ENCODE results near the gene LRRC8D.

The LRRC8D gene

GRCh38 chr1:89941110-89941766, 120.4 kb downstream of the LRRC8D start:
- no peak for DNase-seq (ENCODE audit: low read depth)

DNA sequence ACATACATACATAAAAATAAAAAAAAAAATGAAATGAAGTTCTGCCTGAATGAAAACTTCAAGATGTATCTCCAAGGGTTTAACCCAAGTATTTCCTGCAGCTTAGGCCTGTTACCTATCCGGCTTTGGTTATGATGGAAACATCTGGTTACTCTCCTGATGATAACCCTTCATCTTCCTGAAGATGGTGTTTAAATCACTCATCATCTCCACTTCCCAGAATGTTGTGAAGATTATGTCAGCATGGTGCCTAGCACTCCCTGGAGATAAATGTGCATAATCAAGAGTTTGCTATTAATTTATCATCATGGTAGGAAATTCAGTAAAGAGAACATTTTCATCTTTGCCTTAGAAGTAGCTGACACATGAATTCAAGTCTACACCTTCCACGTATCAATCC, 121.2 kb downstream of the LRRC8D start:
- no peak for DNase-seq (ENCODE audit: low read depth)

- DNase-seq (ENCODE audit: low read depth) = peak; percentile 82
These were observed 122.2 kb downstream of the LRRC8D start for GRCh38 chr1:89942825-89943658.

- no peak for DNase-seq (ENCODE audit: low read depth)
These were observed 123.3 kb downstream of the LRRC8D start for GRCh38 chr1:89943846-89944781.

GRCh38 chr1:89945852-89946476, 125.1 kb downstream of the LRRC8D start:
- DNase-seq (ENCODE audit: low read depth) = peak; percentile 76

DNA sequence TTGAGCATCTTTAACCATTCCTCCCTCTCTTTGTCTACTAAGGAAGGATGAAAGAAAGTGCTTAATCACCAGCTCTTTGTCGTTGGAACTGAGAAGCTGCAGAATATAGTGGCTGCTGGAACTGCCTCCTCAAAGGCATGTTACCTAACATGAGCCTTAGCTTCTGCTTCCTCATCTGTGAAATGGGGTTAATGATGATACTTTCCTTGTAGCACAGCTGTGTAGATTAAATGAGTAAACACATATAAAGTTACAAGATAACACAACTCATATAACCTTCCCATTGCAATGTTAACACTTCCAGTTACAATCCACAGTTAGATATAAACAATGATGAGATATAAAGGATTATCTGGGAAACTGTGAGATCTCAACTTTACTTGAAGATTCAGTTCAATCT, 125.7 kb downstream of the LRRC8D start:
- no peak for DNase-seq (ENCODE audit: low read depth)

DNA sequence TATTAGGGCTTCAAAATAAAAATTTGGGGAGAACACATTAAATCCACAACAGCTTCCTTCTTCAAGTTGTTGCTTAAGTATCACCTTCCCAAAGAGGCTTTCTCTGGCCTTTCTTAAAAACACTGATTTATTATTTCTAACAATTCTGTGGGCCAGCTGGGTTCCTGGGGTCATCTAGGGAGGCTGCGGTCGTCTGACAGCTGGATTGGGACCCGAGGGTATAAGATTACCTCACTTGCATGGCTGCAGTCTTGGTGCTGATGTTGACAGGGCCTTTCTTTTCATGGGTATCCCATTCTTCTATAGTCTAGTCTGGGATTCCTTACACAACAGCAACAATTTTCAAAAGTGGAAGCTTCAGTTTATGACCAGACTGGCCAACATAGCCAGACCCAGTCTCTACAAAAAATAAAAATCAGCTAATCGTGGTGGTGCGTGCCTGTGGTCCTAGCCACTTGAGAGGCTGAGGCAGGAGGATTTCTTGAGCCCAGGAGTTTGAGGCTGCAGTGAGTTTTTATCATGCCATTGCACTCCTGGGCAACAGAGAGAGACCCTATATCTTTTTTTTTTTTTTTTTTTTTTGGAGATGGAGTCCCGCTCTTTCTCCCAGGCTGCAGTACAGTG, 128.0 kb downstream of the LRRC8D start:
- DNase-seq (ENCODE audit: low read depth) = no peak

- no peak for DNase-seq (ENCODE audit: low read depth)
These were observed 129.3 kb downstream of the LRRC8D start for GRCh38 chr1:89949991-89950624.

- DNase-seq (ENCODE audit: low read depth) = no peak
These were observed 129.9 kb downstream of the LRRC8D start for GRCh38 chr1:89950703-89951102.

GRCh38 chr1:89951766-89952604, 131.2 kb downstream of the LRRC8D start:
- peak; percentile 87 for DNase-seq (ENCODE audit: low read depth)

GRCh38 chr1:89952605-89953130, 131.8 kb downstream of the LRRC8D start:
- no peak for DNase-seq (ENCODE audit: low read depth)

- DNase-seq (ENCODE audit: low read depth) = peak; percentile 96
These were observed 132.3 kb downstream of the LRRC8D start for GRCh38 chr1:89953131-89953626.

- no peak for DNase-seq (ENCODE audit: low read depth)
These were observed 133.1 kb downstream of the LRRC8D start for GRCh38 chr1:89953929-89954328.

GRCh38 chr1:89954401-89954800, 133.6 kb downstream of the LRRC8D start:
- DNase-seq (ENCODE audit: low read depth) = no peak

DNA sequence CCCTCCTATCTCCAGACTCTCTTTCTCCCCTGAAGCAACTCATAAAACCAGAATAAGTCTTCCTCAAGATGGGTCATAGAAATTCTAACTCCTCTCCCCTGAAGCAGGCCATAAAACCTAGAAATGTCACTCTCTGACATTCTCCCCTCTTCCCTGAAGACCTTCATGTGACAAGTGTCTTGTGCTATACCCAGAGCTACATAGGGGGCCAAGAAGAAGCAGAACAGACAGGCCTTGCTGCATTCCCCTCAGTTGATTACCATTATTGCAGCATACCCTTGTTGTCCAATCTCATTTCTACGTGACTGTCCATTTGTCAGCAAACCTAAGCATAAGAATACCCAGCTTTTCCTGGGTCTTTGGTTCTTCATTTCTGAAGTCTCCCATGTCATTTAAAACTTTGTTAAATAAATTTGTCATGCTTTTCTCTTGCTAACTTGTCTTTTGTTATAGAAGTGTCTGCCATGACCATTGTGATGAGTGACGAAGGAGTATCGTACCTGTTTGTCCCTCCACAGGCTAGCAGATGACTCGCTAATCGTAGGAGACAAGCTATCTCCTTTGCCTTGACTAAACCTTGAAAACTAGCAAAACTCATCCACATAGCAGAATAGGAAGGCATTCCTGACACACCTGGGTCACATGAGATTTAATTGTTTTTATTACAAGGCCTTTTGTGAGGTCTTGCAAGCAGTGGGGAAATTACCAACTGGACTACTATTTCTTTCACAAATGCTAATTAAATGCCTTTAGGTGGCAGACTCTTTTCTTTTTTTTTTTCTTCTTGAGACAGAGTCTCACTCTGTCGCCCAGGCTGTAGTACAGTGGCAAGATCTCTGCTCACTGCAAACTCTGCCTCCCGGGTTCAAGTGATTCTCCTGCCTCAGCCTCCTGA, 134.7 kb downstream of the LRRC8D start:
- DNase-seq (ENCODE audit: low read depth) = no peak

DNA sequence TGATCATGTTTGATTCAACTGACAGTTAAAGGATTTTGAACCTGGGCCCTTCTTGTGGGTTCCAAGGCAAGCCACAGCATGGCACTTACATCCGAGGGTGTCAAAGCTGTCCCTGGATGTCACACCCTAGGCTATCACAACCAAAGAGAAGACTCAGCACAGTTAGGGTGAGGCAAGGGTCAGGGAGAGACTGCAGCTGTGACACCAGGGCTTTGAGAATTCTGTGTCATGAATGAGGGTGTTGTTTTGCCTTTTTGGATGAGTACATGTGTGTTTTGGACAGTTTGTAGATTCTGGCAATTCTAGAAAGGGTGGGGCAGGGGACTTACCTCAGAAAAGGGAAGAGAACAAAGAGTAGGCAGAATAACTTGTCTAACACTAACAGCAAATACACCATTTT, 136.3 kb downstream of the LRRC8D start:
- no peak for DNase-seq (ENCODE audit: low read depth)

DNA sequence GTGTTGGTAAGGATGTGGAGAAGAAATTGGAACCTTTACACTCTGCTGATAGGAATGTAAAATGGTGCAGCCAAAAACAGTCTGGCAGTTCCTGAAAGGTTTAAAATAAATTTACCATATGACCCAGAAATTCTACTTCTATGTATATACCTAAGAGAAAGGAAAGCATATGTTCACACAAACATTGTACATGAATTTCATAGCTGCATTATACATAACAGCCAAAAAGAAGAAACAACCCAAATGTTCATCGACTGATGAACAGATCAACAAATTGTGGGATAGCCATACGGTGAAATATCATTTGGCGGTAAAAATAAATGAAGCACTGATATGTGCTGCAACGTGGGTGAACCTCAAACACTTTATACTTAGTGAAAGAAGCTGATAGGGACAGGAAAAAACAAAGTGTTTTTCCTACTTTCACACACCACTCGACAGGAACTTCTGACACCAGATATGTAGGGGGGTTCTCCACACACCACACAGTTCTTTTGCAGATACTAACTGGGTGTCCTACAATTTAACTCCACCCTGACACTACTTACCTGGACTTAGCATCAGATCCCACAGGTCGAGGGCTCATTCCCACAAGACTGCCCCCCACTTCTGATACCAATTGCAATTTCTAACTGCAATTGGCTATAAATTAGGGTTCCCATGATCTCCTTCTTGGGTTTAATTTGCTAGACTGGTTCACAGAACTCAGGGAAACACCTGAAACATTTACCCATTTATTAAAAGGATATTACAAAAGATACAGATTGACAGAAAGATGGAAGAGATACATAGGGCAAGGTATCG, 138.2 kb downstream of the LRRC8D start:
- no peak for DNase-seq (ENCODE audit: low read depth)

GRCh38 chr1:89959719-89960118, 138.9 kb downstream of the LRRC8D start:
- DNase-seq (ENCODE audit: low read depth) = no peak

Measured in ELR (cell line).